NCI-H226 (cell line): Measurements from ENCODE around the gene CNGA2.

Experiments
- DNase-seq: peaks from one replicate; pipeline ENCODE4 v3.0.0-alpha.2; 2015

CNGA2 gene

DNA sequence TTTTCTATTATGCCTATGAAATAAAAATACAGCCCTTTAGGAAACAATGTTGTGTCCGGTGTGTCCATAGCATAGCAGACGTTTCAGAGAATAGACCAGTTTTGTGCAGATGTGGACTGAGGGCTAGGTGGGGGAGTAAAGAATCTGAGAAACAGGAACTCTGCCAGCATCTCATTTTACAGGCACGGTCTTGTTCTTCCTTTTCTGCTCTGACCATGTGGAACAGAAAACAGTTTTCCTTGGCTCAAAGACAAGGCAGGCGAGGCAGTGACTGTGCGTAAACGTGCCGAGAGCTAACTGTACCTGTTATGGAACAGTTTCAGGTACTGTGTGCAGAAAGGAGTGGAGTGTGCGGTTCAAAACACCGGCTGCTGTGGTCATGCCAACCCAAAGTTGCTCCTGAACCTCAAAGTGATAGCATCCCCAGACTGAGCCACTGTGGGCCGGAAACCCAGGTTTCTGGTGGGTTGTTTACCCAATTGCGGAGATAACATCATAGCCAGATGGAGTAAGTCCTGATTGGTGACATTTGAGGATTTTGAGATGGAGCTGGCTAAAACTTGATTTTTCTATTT, 20.2 kb downstream of the CNGA2 start:
- no peak for DNase-seq

DNA sequence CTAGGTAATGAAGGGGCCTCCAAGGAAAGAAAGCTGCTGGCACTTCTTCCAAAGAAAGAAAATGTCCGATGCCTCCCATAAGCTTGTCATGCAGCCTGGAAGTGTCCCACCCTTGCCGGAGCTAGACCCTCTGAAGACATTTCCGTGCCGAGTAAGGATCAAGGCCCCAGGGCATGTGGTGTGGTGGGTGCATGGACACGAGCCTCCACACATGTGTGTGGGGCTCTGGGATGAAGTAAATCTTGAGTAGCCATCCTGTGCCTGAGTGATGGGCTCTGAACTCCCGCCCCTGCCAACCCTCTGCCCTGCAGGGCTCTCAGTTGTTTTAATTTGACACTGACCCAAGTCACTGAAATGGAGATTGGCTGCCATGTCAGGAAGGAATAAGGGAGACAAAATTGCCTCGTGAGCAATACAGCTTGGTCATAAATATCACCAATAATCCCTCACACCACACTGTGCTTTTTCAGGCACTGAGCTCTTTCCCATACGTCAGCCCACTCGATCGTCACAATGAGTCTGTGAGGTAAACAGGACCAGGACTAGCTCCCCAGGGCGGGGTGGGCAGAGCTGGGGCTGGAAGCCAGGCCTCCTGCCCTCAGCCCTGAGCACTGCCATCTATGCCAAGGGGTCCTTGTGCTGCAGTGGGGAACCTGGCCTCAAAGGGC, 24.6 kb downstream of the CNGA2 start:
- no peak for DNase-seq

DNA sequence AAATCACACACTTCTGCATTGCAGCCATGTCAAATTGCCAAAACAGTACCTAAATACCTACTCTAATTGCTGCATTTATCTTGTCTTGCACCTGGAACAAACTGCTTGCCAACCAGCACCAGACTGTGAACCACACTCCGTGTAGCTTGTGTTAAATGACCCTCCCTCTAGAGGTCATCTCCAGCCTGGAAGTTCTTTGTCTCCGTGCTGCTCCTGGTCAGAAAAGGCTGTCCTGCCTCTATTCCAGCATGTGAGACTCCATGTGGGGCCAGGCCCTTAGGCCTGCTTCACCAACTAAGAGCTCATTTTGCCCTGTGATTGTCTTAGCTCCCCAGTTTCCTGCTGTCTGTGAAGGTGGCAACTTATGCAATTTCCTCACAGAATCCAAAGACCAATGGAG, 28.3 kb downstream of the CNGA2 start:
- DNase-seq = no peak

DNA sequence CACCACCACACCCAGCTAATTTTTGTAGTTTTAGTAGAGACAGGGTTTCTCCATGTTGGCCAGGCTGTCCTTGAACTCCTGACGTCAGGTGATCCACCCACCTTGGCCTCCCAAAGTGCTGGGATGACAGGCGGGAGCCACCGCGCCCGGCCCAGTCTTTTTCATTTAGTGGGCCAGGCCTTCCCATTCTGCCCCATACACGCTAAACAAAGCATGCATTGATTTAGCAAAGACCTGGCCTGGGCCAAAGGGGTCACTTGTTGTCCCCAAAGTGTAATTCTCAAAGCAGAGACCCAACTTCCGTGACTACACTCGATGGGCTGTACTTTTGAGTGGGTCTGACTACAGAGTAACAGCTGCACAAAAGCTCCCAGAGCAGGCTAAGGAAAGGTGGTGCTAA, 29.2 kb downstream of the CNGA2 start:
- no peak for DNase-seq

DNA sequence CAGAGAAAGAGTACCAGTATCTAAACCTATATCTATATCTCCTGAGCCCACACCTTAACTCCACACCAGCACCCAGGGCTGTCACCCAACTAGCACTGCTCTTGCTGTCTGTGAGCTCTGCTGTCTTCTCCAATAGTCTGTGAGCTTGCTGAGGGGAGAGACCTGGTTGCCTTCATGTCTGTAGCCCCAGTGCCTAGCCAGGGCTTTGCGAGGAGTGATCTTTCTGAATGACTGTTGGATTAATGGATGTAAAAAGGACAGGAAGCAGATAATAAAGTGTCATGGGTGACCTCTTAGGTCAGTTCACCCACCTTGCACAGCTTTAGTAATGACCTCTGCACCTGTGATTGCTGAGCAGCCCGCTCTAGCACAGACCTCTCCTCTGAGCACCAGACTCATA, 30.5 kb downstream of the CNGA2 start:
- no peak for DNase-seq

DNA sequence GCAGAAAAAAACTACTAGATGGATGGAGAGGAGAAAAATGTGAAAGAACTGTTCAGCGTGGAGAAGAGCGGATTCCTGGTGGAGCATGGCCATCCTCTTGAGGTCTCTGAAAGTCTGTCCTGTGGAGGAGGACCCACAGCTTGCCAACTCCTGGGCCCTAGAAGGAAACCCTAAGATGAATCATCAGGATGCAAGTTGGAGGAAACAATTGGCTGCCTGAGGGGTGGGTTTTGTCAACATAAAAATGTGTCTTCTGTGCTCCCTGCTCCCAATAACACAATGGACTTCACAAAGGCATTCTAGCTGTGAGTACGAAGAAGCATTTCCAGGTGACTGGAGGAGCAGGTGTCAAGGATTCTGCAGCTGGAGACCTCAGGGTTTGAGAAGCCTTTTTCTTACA, 37.2 kb downstream of the CNGA2 start:
- no peak for DNase-seq

DNA sequence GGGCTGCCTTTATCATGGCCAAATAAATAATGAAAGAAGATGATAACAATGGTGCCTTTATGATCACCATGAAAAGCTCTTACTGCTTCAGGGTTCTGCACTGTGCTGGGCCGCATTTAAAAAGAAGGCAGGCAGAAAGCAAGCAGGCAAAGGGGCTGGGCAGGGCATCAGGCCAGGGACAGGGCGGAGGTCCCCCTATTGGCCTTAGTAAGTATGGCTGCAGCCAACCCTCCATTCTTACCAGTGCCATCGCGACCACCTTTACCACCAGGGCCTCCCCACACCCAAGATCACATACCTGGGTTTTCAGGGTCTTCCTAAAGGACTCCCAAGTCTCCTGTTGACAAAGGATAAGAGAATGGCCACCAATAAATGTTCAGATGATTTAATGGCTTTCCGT, 38.9 kb downstream of the CNGA2 start:
- DNase-seq = no peak

DNA sequence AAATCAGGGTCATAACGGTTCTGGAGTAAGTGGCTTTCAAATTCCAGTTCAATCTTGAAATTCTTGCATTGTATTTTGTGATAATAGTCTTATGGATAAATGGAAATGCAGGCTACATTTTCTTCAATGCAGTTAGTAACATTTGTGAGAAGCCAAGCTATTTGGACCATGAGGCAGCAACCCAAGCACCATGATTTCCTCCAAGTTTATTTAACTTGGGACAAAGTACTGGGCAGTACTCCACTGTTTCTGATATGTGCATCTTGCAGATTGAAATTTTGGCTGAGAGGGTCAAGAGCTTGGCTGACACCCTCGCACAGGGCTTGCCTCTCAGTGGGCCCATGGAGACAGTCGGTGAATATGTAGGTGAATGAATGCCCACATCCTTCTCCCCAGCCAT, 39.9 kb downstream of the CNGA2 start:
- DNase-seq = no peak

DNA sequence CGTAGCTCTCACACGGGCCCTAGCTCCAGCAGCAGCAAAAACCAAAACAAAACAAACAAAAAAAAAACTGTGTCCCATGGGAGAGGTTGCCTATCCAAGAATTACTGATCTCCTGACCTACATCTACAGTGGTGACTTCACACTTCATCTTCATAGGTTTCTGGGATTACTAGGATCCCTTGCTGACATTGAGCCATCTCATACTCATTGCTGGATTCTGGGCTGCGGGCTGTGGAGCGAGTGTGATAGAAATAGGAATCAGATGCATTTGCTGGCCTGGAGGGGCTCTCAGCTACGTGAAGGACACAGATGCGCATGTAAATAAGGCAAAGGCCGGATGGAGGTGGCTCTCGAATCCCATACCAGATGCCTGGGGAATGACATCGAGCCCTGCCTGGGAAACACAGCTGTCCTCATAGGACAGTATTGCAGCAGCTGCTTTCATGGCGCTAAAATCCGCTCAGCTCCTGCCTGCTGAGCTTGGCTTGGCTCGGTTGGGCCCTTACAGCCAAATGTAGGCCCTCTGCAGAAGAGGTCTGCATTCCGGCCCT, 41.7 kb downstream of the CNGA2 start:
- DNase-seq = no peak

DNA sequence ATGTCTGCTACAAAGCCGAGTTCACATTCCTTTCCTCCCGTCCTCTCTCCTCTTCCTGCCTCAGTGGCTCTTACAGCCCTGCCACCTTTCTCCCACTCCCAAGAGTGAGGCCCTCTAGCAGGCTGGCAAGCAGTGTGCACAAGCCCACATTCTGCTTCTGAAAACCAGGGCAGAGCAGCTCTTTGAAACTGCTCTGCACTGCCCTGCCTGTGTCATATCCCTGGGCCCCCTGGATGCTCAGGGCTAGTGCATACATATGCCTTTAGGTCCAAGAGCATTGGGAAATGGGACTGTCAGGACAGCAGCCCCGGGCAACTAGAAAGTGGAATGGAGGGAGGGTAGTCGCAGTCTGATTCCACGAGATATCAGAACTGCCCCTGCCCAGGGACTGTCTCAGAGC, 42.4 kb downstream of the CNGA2 start:
- DNase-seq = no peak

DNA sequence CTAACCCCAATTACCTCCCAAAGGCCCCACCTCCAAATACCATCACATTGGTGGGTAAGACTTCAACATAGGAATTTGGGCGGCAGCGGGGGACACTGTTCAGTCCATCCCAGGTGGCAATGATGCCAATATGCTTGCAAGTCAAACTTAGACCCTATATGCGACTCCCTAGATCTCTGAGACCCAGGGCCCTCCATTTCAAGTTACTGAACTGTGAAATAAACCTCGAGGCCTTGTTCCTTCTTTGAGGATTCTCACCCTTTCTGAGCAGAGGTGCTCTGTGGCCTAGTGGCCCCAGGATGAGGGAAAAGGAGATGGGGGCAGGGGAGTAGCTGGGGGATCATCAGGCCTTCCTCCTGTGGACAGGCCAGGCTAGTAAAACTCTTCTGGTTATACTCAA, 44.7 kb downstream of the CNGA2 start:
- DNase-seq = no peak

DNA sequence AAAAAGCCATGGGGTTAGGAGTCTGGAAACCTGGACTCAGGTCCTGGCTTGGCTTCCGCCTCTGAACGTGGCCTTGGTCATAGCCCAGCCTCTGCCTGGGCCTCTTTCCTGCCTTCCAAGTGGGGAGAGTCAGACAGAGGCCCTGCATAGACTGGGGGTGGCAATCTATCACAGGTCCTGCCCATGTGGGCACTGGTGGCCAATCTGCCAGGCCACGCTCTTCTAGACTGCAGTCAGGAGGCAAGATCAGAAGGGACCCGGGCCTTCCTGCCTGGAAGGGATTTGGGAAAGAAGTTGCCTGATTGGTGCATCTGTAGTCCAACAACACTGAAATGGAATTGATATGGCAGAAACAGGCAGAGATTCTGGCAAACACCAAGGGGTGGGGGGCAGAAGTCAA, 46.1 kb downstream of the CNGA2 start:
- no peak for DNase-seq

DNA sequence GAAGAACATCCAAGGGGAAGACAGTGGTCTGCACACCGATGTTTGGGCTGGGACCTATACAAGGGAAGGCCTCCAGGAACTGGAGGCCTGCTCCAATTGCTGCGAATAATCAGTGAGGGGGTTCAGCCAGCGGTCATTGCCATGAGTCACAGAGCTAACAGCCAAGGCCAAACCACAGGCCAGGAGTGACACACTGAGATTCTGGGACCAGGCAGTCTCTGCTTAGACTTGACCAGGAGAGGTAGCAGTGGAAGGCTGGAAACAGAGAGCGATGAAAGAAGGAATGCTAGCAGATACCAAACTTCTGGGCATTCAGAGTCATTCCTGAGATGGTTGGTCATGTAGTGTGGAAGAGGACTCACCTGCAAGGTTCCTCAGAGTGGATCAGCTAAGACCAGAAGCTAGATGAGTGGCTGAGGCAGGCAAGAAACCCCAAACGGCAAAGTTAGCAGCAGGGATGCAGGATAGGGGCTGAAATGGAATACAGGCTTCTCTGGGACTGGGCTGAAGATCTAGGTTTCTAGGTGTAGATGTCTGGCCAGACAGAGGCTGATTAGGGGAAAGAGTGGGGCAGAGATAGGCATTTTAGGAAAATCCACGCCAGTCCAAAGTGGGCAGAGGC, 54.7 kb downstream of the CNGA2 start:
- DNase-seq = peak; percentile 33

DNA sequence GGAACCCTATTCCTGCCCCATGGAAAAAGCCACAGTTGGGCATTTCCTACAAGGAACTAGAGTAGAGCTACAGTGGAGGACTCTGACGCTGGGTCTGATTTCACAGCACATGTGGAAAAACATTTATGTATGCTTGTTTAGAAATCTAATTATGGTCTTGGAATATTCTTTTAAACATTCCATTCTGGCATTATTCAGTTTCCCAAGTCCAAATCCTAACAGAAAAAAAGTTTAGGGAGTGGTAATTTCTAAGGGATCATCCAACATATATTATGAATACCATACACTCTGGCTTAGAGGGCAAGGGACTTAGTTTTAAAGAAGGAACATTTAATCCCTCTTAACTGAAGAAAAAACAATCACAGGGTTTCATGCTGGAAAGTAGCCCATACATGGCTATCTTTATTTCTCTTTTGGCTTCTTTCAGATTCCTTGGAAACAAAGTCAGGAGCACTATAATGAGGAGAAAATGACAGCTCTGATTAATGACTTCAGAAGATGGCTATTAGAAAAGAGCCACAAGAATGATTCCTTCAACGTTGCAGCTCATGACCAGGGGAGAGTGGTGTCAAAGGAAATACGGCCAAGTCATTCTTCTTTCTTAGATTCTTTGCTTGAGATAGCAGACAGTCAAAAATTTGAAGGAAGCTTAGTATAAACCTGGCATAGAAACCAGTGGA, 56.1 kb downstream of the CNGA2 start:
- no peak for DNase-seq

DNA sequence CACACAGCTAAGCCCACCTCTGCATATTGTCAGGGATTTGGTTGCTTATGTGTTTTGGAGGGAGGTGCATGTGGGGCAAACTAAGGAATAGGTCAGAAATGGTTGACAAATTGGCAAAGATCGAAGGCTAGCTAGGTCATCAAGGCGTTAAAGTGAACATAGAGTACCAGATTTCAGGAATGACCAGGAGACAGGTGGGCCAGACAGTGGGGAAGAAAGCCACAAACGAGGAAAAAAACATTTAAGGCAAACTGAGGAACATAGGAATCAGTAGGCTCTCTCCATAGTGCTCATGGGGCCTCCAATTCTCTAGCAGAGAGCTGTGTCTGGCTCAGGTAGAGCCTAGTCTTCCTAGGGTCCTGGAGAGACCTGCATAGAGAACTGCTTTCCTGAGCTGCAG, 57.4 kb downstream of the CNGA2 start:
- no peak for DNase-seq

DNA sequence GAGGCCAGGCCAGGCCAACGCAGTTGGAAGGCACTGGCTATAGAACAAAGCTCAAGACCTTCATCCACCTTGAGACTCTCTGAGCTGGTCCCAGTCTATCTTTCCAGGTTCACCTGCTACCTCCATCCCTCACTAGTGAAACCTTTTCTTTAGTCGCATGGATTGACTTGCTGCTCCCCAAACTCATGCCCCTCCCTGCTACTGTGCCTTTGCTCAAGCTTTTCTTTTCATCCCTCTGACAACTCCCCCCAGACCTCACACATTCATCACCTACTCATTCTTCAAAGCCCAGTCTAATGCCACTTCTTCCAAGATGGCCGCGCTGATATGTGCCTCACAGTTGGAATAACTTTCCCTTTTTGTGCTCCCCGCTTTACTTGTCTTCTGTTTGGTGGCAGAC, 58.0 kb downstream of the CNGA2 start:
- no peak for DNase-seq

DNA sequence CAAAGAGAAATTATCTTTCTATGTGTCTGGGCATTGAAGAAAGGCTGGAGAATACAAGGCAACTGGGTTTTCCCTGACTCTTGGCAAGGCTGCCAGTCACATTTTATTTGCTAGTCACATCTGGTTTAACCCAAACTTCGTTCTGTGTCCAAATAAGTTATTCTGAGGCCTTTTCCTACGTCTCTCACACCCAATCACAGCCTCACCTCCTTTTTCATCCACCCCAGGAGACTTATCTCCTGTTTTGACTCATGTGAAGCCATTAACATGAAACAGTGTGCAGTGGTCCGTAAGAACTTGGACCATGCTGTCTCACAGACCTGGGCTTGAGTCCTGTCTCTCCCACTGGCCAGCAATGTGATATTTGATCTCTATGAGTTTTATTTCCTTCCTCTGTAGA, 59.3 kb downstream of the CNGA2 start:
- no peak for DNase-seq
